SK-N-SH treated with all-trans-retinoic acid at 6 μM for 48 hours (cell line): Measurements from ENCODE around the gene EEF1G.

Experiments used
- ATAC-seq: fragments of 200-7000 bp; cut with Tn5 transposase; 3 replicates; pipeline ENCODE4 v1.9.1; 2020; ENCODE audit warnings: mild to moderate bottlenecking, moderate library complexity
- ARNTL ChIP-seq: fragments of 450-650 bp; formaldehyde crosslinking; IDR thresholded peaks from 2 replicates; pipeline ENCODE4 v1.5.0; 2020; ENCODE audit warnings: low read depth, mild to moderate bottlenecking, moderate library complexity, borderline replicate concordance
- BACH2 ChIP-seq: fragments of 250-450 bp; sonication (Bioruptor Pico); IDR thresholded peaks from 2 replicates; pipeline ENCODE4 v1.9.0; 2021; ENCODE audit warnings: mild to moderate bottlenecking, borderline replicate concordance
- CSDC2 ChIP-seq: fragments of 250-450 bp; sonication (Bioruptor Pico); IDR thresholded peaks from 2 replicates; pipeline ENCODE4 v1.5.0; 2020; ENCODE audit warnings: mild to moderate bottlenecking, moderate library complexity
- CSRNP3 ChIP-seq: fragments of 250-450 bp; sonication (Bioruptor Pico); IDR thresholded peaks from 2 replicates; pipeline ENCODE4 v1.5.1; 2021; ENCODE audit warnings: mild to moderate bottlenecking, moderate library complexity
- ESRRG ChIP-seq: fragments of 250-450 bp; sonication (Bioruptor Pico); IDR thresholded peaks from 2 replicates; pipeline ENCODE4 v1.6.1; 2021; ENCODE audit warnings: mild to moderate bottlenecking
- GLIS3 ChIP-seq: fragments of 250-450 bp; sonication (Bioruptor Pico); IDR thresholded peaks from 2 replicates; pipeline ENCODE4 v1.5.0; 2020; ENCODE audit warnings: mild to moderate bottlenecking, moderate library complexity
- ISL1 ChIP-seq: fragments of 250-450 bp; sonication (Bioruptor Pico); IDR thresholded peaks from 2 replicates; pipeline ENCODE4 v2.1.2; 2022; ENCODE audit warnings: mild to moderate bottlenecking, moderate library complexity
- OSR1 ChIP-seq: fragments of 250-450 bp; sonication (Bioruptor Pico); IDR thresholded peaks from 2 replicates; pipeline ENCODE4 v1.8.0; 2022; ENCODE audit warnings: moderate library complexity, mild to moderate bottlenecking, inconsistent platforms
- PATZ1 ChIP-seq: fragments of 250-450 bp; sonication (Bioruptor Pico); IDR thresholded peaks from 2 replicates; pipeline ENCODE4 v1.8.0; 2020; ENCODE audit warnings: mild to moderate bottlenecking, moderate library complexity, borderline replicate concordance
- PPARA ChIP-seq: fragments of 250-450 bp; sonication (Bioruptor Pico); IDR thresholded peaks from 2 replicates; pipeline ENCODE4 v1.5.0; 2020; ENCODE audit warnings: mild to moderate bottlenecking, borderline replicate concordance
- RARB ChIP-seq: fragments of 250-450 bp; sonication (Bioruptor Pico); IDR thresholded peaks from 2 replicates; pipeline ENCODE4 v1.8.0; 2021; ENCODE audit warnings: mild to moderate bottlenecking, moderate library complexity
- SNAI2 ChIP-seq: fragments of 250-450 bp; sonication (Bioruptor Pico); IDR thresholded peaks from 2 replicates; pipeline ENCODE4 v1.5.0; 2020; ENCODE audit warnings: mild to moderate bottlenecking, moderate library complexity
- TCF4 ChIP-seq: fragments of 250-450 bp; sonication (Bioruptor Pico); IDR thresholded peaks from 2 replicates; pipeline ENCODE4 v1.8.0; 2021; ENCODE audit warnings: mild to moderate bottlenecking, moderate library complexity, borderline replicate concordance
- TOX ChIP-seq: fragments of 250-450 bp; sonication (Bioruptor Pico); IDR thresholded peaks from 2 replicates; pipeline ENCODE4 v1.8.0; 2021; ENCODE audit warnings: mild to moderate bottlenecking, moderate library complexity, borderline replicate concordance
- TSHZ2 ChIP-seq: fragments of 250-450 bp; sonication (Bioruptor Pico); IDR thresholded peaks from 2 replicates; pipeline ENCODE4 v1.5.0; 2020; ENCODE audit warnings: mild to moderate bottlenecking, moderate library complexity
- ZC3H10 ChIP-seq: fragments of 250-450 bp; sonication (Bioruptor Pico); IDR thresholded peaks from 2 replicates; pipeline ENCODE4 v1.5.1; 2021; ENCODE audit warnings: mild to moderate bottlenecking, moderate library complexity
- ZFP3 ChIP-seq: fragments of 250-450 bp; sonication (Bioruptor Pico); IDR thresholded peaks from 2 replicates; pipeline ENCODE4 v1.5.0; 2020; ENCODE audit warnings: mild to moderate bottlenecking, moderate library complexity
- ZFP30 ChIP-seq: fragments of 450-650 bp; formaldehyde crosslinking; IDR thresholded peaks from 2 replicates; pipeline ENCODE4 v1.5.0; 2022; ENCODE audit warnings: mild to moderate bottlenecking, moderate library complexity
- ZNF565 ChIP-seq: fragments of 450-650 bp; formaldehyde crosslinking; conservative IDR thresholded peaks from 2 replicates; pipeline ENCODE4 v1.5.0; 2020; ENCODE audit warnings: low read depth, mild to moderate bottlenecking, moderate library complexity
- ZNF70 ChIP-seq: fragments of 450-650 bp; formaldehyde crosslinking; IDR thresholded peaks from 2 replicates; pipeline ENCODE4 v1.5.0; 2020; ENCODE audit warnings: mild to moderate bottlenecking, moderate library complexity
- ZNF8 ChIP-seq: fragments of 450-650 bp; formaldehyde crosslinking; IDR thresholded peaks from 2 replicates; pipeline ENCODE4 v1.5.0; 2020; ENCODE audit warnings: mild to moderate bottlenecking, moderate library complexity
- TF ChIP-seq, protein P1 (sequence below): fragments of 250-450 bp; sonication (Bioruptor Pico); IDR thresholded peaks from 2 replicates; pipeline ENCODE4 v1.5.1; 2020; ENCODE audit warnings: low read depth, mild to moderate bottlenecking, moderate library complexity

Gene EEF1G

DNA sequence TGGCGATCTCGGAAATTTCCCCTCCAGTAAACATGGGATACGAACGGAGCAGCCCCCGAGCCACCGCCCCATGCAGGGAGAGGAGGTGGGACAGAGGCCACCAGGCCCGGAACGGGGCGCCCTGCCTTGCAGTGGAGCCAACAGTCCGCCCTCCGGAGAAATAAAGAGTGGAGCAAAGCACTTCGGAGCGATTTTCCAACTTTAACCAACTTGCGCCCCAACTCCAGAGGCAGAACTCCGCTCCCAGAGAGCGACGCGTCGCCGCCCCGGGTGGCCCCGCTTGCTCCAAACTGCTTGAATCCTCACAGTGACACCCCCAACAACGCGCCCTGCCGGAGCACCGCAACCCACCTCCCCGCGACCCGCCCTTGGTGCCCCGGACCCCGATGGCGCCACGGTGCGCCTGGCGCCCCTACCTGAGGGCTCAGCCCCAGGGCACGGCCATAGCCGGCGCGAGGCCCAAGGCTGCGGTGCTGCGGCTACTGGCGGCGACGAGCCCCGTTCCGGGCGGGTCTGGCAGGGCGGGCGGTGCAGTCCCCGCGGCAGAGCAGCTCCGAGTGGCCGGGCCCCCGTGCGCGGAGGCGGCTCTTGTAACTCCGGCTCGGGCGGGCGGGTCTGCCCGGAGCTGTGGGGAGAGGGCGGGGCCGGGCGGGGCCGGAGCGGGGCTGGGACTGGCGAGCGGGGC is 27.3 kb downstream of the EEF1G start, which contains the start of gene AHNAK:
TSS of gene AHNAK (minus strand) at position 563 of the 685 bp plus-strand sequence. CDS start 10,708 bp downstream, outside the sequence.
- peak; percentile 65 for ATAC-seq
- TF ChIP-seq ZC3H10 (CRISPR knock-in tag): no peak
- no peak for TF ChIP-seq ZNF70 (CRISPR knock-in tag)
- no peak for TF ChIP-seq OSR1
- TF ChIP-seq ZFP30 (CRISPR knock-in tag): no peak
- TF ChIP-seq ESRRG (CRISPR knock-in tag): no peak
- TF ChIP-seq ISL1 (CRISPR knock-in tag): no peak
- TF ChIP-seq ZNF565 (CRISPR knock-in tag): no peak
- TF ChIP-seq PATZ1 (CRISPR knock-in tag): no peak
- TF ChIP-seq TOX (CRISPR knock-in tag): no peak
- no peak for TF ChIP-seq GLIS3 (CRISPR knock-in tag)
- TF ChIP-seq RARB (CRISPR knock-in tag): no peak
- TF ChIP-seq CSRNP3 (CRISPR knock-in tag): no peak
- no peak for TF ChIP-seq ZNF8 (CRISPR knock-in tag)
- no peak for TF ChIP-seq TSHZ2 (CRISPR knock-in tag)
- TF ChIP-seq ZFP3 (CRISPR knock-in tag): no peak
- TF ChIP-seq PPARA (CRISPR knock-in tag): no peak
- TF ChIP-seq SNAI2 (CRISPR knock-in tag): no peak
- TF ChIP-seq ARNTL (CRISPR knock-in tag): no peak
- TF ChIP-seq, protein P1, sequence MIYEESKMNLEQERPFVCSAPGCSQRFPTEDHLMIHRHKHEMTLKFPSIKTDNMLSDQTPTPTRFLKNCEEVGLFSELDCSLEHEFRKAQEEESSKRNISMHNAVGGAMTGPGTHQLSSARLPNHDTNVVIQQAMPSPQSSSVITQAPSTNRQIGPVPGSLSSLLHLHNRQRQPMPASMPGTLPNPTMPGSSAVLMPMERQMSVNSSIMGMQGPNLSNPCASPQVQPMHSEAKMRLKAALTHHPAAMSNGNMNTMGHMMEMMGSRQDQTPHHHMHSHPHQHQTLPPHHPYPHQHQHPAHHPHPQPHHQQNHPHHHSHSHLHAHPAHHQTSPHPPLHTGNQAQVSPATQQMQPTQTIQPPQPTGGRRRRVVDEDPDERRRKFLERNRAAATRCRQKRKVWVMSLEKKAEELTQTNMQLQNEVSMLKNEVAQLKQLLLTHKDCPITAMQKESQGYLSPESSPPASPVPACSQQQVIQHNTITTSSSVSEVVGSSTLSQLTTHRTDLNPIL (CRISPR knock-in tag): no peak

DNA sequence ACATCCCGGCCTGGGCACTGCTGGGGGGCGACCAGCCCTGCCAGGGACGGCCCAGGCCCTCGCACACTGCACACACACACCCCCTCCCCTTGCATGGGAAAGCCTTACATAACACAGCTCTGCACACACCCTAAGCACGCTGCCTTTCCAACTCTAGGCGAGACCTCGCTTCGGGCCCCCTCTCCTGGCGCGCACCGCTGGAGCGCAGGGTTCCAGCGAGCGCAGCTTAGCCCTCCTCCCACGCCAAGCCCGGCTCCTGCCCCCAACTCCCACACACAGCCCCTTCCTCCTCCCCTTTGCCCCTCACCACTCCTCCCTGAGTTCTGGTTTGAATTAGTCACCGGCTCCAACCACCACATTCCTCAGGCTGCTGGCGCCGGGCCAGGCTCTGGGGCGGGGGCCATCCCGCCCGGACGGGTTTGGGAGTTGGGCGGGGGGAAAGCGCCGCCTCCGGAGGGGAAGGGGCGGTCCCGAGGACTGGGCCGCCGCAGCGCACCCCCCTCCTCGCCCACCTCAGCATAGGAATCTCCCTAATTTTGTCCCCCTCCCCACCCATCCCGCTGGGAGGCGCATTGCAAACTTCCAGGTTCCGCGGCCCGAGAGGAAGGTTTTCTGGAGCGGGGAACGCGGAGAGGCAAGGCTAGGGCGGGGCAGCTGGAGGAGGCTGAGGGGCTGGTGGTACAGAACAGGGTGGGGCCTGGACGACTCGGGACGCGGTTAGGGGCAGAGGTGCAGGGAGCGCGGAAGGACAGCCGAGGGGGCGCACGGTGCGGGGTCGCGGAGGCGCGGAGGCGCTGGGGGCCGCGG is 28.1 kb downstream of the EEF1G start:
- TF ChIP-seq TCF4 (CRISPR knock-in tag) (peak; percentile 52; the same call in 1 of the 2 replicates), BACH2 (no peak), PATZ1 (CRISPR knock-in tag) (peak; percentile 96; the same call in 1 of the 2 replicates), RARB (CRISPR knock-in tag) (no peak), ARNTL (CRISPR knock-in tag) (no peak), CSDC2 (CRISPR knock-in tag) (no peak)
- peak; percentile 66 for ATAC-seq
